ENCODE results near the gene FAM181A.

- TF ChIP-seq CTCF (IDR thresholded peaks at IDR 0.05; ENCODE audit: low read length) (no peak), EZH2 (IDR thresholded peaks at IDR 0.05; ENCODE audit: borderline replicate concordance, low read length) (no peak)
These were observed 17.4 kb downstream of the FAM181A start for GRCh38 chr14:93944348-93945069.

Measured in OCI-LY1 (cell line).